HG03520 (cell line): ENCODE measurements around the gene SGPP2.
A peak's percentile ranks its signal among the peaks of the same experiment; 100 is the strongest.
"Not testable (repeated sequence)": the region's sequence is repeated elsewhere in the genome, so short reads cannot be mapped to it uniquely, and the experiment has no call there.

Source experiments
- ATAC-seq: cut with Tn5 transposase; IDR thresholded peaks from one replicate; pipeline ENCODE4 v1.9.1; 2021; ENCODE audit warnings: mild to moderate bottlenecking, moderate library complexity; ENCODE audit not compliant: unreplicated experiment

The SGPP2 gene

GRCh38 chr2:222572751-222573174 is 148.4 kb downstream of the SGPP2 start:
- ATAC-seq: no peak

GRCh38 chr2:222575618-222576017 is 151.3 kb downstream of the SGPP2 start:
- ATAC-seq: no peak

- ATAC-seq: no peak
Observed at GRCh38 chr2:222576171-222577081, 152.1 kb downstream of the SGPP2 start.

- ATAC-seq: no peak
Observed at GRCh38 chr2:222577341-222577740, 153.0 kb downstream of the SGPP2 start.

- peak; percentile 43 for ATAC-seq
Observed at GRCh38 chr2:222582928-222583327, 158.6 kb downstream of the SGPP2 start.

- not testable (repeated sequence) for ATAC-seq
Observed at GRCh38 chr2:222584589-222584988, 160.2 kb downstream of the SGPP2 start.

- no peak for ATAC-seq
Observed at GRCh38 chr2:222591661-222592060, 167.3 kb downstream of the SGPP2 start.

GRCh38 chr2:222592176-222592575 is 167.8 kb downstream of the SGPP2 start:
- ATAC-seq: no peak

- no peak for ATAC-seq
Observed at GRCh38 chr2:222594679-222595078, 170.3 kb downstream of the SGPP2 start.

- ATAC-seq: no peak
Observed at GRCh38 chr2:222595581-222595980, 171.2 kb downstream of the SGPP2 start.

GRCh38 chr2:222598611-222599010 is 174.3 kb downstream of the SGPP2 start:
- ATAC-seq: no peak

GRCh38 chr2:222603501-222603900 is 179.2 kb downstream of the SGPP2 start:
- no peak for ATAC-seq

GRCh38 chr2:222604749-222605515 is 180.6 kb downstream of the SGPP2 start:
- ATAC-seq: no peak

GRCh38 chr2:222606306-222606705 is 182.0 kb downstream of the SGPP2 start:
- no peak for ATAC-seq

- ATAC-seq: no peak
Observed at GRCh38 chr2:222608081-222608480, 183.7 kb downstream of the SGPP2 start.

GRCh38 chr2:222609381-222609780 is 185.0 kb downstream of the SGPP2 start:
- ATAC-seq: no peak
